Activated naive CD4-positive, alpha-beta T cell treated with Interleukin-2 at 50 U/mL for 16 hours (primary cell): ENCODE data around the gene PAM16.

Experiments used
- DNase-seq: peaks from one replicate; pipeline ENCODE4 v3.0.0-alpha.2; 2020

The PAM16 gene

DNA sequence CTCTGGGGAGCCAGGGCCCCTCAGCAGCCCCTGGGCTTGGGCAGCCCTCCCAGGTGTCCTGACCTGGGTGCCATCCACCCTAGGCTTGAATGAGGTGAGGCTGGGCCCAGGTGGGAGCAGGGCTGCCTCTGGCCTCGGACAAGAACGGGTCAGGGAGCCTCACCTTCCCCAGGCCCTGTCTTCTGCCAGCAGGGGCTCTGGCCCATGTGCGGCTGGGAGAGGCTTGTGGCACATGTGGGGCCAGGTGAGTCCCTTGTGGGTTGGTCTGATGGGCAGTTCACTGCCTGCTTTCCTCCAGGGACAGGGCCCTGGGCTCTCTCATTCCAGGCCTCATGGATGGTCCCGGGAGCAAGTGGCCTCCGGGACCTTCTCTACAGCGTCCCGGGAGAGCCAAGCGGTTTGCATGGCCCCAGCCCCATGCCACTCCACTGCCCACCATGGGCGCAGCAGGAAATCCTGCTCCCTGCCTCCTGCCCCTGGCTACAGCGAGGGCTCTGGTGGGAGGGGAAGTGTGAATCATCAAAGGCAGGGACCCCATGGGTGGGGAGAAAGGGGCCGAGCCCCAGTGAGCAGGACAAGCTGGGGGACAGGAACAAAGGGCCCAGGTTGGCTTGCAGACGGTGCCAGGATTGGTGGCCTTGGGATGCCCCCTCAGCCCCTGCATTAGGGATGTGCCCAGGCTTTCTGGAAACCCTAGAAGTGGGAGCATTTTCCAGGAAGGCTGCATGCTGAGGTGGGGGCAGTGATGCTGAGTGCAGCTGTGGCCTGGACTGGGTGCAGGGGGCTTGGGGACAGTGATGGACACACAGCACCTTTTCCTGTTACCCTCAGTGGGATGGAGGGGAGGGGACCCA lies 32.7 kb upstream of the PAM16 start:
- DNase-seq: no peak

- no peak for DNase-seq
Measured at GRCh38 chr16:4382795-4383357, 31.8 kb upstream of the PAM16 start.

GRCh38 chr16:4381935-4382794 lies 31.0 kb upstream of the PAM16 start:
- DNase-seq: no peak

GRCh38 chr16:4381072-4381934 lies 30.2 kb upstream of the PAM16 start:
- DNase-seq: no peak

GRCh38 chr16:4380119-4381063 lies 29.3 kb upstream of the PAM16 start:
- DNase-seq: no peak

GRCh38 chr16:4378999-4379690 lies 28.0 kb upstream of the PAM16 start:
- no peak for DNase-seq

GRCh38 chr16:4378161-4378666 lies 27.1 kb upstream of the PAM16 start:
- no peak for DNase-seq

DNA sequence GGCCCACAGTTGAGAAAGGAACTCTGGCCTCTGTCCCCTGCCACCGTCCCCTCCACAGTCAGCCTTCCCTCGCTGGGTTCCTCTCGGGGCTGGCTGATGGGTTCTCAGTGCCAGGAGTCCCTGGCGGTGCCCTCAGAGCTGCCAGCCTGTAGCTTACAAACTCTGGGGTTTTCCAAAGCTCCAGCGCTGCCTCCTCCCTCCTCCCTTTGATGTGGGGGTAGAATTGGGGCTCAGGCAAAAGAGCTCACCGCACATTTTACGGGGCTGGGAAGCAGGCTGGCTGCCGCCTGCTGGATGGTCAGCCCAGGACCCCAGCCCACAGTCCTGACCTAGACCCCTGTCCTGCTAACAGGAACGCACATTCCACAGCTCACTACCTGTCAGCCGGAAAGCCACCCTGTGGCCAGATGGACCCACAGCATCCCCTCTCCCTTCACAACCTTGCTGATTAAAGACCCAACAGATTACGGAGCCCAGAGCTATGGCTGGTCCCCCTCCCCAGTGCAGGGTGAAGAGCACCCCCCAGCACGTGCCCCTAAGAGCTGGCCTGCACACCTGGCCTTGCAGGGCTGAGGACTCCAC lies 26.5 kb upstream of the PAM16 start:
- DNase-seq: no peak

DNA sequence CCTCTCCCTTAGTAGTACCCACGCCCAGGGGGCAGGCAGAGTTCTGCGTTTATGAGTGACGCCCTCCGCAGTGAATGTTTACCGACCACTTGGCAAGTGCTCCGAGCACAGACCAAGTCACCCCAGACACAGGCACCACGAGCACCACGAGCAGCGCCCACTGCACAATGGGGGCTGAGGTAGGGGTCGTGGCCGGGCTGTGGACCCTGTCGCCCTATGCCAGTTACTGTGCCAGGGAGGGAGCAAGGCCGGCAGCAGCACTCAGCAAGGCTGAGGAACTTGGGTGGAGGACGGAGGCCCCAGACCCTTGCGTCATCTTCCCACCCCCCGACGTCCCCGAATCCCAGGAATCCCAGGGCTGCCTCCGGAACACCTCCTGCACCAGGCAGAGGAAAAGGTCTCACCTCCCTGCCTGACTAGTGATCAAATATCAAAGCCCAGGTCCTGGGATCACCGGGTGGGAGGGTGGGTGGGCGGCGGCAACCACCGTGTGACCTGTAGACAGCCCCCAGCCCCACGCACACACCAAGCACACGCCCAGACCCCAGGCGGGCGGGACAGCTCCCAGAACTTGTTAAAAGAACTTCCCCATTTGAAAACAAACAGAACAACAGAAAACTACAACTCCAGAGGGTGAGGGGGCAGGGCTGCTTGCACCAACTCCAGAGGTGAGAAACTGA lies 25.9 kb upstream of the PAM16 start:
- no peak for DNase-seq

DNA sequence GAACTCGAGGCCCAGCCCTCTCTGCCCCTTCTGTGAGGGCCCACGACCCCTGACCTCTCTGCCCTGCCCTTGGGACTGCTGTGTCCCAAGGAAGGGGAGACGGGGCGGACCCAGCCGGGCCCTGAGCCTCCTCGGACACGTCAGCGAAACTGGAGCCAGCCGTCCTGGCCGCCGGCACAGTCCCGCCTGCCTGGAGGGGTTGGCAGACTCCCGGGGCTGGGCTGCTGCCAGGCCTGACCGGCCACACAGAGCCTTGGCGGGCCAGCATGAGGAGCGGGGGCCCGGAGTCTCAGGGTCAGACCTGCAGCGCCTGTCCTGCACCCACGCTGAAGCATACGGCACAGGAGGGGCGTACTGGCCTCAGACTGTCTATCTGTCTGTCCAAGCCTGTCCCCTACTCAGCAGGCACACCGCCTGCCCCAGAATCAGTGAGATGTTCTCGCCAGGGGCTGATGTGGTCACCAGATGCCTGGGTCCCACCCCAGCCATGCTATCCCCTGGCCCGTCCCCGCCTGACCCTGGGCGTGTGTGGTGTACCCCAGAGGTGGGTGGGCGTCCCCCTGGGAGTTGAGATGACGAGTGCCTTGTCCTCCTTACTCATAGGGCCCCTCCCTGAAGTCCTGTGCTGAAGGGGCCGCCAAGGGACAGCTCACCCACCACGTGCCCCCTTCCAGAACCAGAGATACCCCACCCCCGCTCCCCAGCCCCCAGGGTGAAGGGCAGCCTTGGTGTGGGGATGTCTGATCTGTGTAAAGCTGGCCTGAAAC lies 25.2 kb upstream of the PAM16 start:
- no peak for DNase-seq

- DNase-seq: no peak
Measured at GRCh38 chr16:4375717-4376116, 24.6 kb upstream of the PAM16 start.

- DNase-seq: no peak
Measured at GRCh38 chr16:4373909-4374742, 23.0 kb upstream of the PAM16 start.

DNA sequence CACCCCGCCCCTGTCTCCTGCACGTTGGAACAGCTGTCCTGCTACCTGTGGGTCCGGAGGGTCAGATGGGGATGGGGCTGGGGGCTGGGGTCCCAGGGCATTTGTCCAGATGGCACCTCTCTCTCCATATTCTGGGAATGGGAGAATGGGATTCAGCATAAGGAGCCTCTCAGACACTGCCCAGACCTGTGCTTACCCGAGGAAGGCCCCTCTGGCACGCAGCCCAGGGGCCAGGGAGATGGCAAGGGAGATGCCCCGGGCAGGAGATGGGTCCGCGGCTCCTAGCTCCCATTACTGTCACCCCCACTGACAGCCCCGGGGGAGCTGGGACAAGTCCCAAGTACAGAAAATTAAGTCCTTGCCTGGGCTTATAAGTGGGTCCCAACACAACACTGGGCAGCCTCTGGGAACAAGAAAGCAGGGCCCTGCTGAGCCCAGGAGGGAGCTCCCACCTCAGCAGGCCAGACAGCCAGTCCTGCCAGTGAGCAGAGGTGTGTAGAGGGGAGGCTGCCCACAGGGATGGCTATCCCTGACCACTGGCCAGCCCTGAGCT lies 22.3 kb upstream of the PAM16 start:
- no peak for DNase-seq

- no peak for DNase-seq
Measured at GRCh38 chr16:4372578-4373355, 21.6 kb upstream of the PAM16 start.

DNA sequence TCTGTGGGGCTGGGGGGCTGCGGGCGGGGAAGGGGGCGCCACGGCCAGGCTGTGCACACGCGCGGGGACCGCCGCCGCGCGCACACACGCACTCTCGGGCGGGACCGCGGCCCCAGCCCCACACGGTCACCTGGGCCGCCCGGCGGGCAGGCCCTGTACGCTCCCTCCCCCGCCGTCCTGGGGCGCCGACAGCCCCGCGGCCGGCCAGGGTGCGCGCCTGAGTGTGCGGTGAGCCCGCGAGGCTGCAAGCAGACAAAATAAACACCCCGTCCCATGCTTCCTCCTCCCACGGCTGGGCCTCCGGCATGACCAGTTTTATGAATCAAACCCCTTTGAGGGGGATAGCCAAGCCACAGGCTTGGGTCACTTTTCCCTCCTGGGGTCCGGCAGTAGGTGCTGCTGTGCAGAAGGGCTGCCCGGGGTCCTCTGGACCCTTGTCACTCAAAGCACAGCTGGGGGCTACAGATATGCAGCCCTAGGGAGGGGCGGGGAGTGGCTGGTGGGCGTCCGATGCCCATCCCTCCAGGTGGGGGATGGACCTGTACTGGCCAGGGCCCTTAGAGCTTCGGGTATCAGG lies 21.0 kb upstream of the PAM16 start:
- peak; percentile 38 for DNase-seq

GRCh38 chr16:4371357-4372000 lies 20.4 kb upstream of the PAM16 start, which contains the start of gene VASN:
Gene VASN, plus strand, starts transcription at chr16:4371848. Its CDS starts 9,030 bp downstream, at chr16:4380878.
- peak; percentile 73 for DNase-seq
